ENCODE measurements around the gene GPR152. TPM values are rescaled to one million over a fixed set of nuclear protein-coding genes. Genes with fewer than 3 reads are reported as not detected.

Gene GPR152
- not detected for total RNA-seq

DNA sequence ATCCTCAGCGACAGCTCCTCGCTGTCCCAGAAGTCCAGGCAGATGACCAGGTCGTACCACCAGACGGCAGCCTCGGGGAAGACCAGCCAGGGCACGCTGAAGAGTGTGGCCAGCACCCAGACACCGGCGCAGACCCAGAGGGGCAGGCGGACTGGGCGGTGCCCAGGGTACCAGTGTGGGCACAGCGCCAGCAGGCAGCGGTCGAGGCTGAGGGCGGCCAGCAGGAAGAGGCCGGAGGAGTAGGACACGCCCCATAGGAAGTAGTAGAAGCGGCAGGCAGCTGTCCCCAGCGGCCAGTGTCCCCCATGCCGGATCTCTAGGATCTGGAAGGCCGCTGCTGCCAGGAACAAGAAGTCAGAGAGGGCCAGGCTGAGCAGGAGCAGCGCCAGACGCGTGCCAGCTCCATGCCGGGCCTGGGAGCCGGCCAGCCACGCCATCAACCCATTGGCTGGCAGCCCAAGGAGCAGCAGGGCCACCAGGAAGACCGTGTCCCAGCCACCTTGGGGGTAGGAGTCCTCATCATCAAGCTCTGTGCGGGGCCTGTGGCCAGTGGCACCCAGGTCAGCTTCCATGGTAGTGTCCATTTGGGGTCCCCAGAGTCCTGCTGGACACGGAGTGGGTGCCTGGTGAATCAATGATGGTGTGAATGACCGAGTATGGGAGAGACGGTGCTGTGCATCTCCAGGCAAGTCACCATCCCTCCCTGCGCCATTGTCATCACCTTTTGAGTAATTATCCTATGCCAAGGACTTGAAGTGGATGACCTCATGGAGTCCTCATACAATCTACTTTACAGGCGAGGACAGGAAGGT, at the start of gene GPR152:
Gene GPR152, minus strand, starts transcription at position 589 of the 812 bp plus-strand sequence. Its CDS starts 5 bp downstream, at position 584.
- Histone ChIP-seq H3K9me3 (no peaks in the 10 kb centered on the region), H3K27ac (no peak within 1 kb of the TSS), H3K4me3 (no peak within 1 kb of the TSS), H3K4me1 (ENCODE audit: control insufficient read depth in 1 of 2, low read depth in 2 of 2) (no peaks in the 10 kb centered on the region), H3K27me3 (replicated peaks; ENCODE audit: insufficient read depth) (no peaks in the 10 kb centered on the region), H3K36me3 (no peaks in the 10 kb centered on the region)
- no peak for ATAC-seq (ENCODE audit: insufficient number of reproducible peaks, low FRiP score, low read depth)
- no peak for DNase-seq (ENCODE audit: low spot score)
- no peak for TF ChIP-seq CTCF (IDR thresholded peaks at IDR 0.05)

- Histone ChIP-seq H3K4me1 (ENCODE audit: control insufficient read depth in 1 of 2, low read depth in 2 of 2) (peaks cover 15 to 36% of the 10 kb centered on the region in 2 donors), H3K36me3 (peaks cover 6% of the 10 kb centered on the region), H3K27me3 (replicated peaks; ENCODE audit: insufficient read depth) (no peaks in the 10 kb centered on the region), H3K27ac (no peak overlapping the region), H3K9me3 (no peaks in the 10 kb centered on the region), H3K4me3 (no peak overlapping the region)
- ATAC-seq (ENCODE audit: insufficient number of reproducible peaks, low FRiP score, low read depth) (no peak), DNase-seq (ENCODE audit: low spot score) (no peak)
- TF ChIP-seq CTCF (IDR thresholded peaks at IDR 0.05), result no peak
These were observed 49.3 kb upstream of the GPR152 start for GRCh38 chr11:67501854-67502253.

GRCh38 chr11:67500831-67501715, 48.5 kb upstream of the GPR152 start:
- no peak overlapping the region for H3K4me3 ChIP-seq
- H3K36me3 ChIP-seq, result peaks cover 7% of the 10 kb centered on the region
- H3K27me3 ChIP-seq (replicated peaks; ENCODE audit: insufficient read depth), result no peaks in the 10 kb centered on the region
- H3K4me1 ChIP-seq (ENCODE audit: control insufficient read depth in 1 of 2, low read depth in 2 of 2), result peaks cover 9 to 29% of the 10 kb centered on the region in 2 donors
- no peak overlapping the region for H3K27ac ChIP-seq
- DNase-seq (ENCODE audit: low spot score) (no peak), ATAC-seq (ENCODE audit: insufficient number of reproducible peaks, low FRiP score, low read depth) (no peak)
- H3K9me3 ChIP-seq, result no peaks in the 10 kb centered on the region
- no peak for TF ChIP-seq CTCF (IDR thresholded peaks at IDR 0.05)

DNA sequence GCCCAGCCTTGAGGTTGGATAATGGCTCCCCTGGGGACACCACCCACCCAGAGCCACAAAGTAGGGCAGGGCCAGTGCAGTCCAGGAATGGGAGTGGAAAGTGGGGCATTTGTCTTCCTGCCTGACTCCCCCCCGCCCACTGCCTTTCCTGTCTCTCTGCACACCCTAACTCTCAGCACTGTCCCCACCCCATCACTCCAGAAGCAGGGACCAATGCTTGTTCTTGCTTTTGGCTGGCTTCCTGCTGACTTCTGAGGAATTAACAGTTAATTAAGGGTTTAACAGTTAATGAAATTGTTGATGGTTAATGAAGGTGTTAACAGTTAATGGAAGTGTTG, 47.9 kb upstream of the GPR152 start:
- H3K27me3 ChIP-seq (replicated peaks; ENCODE audit: insufficient read depth), result no peaks in the 10 kb centered on the region
- no peaks in the 10 kb centered on the region for H3K9me3 ChIP-seq
- H3K4me1 ChIP-seq (ENCODE audit: control insufficient read depth in 1 of 2, low read depth in 2 of 2), result peaks cover 7 to 22% of the 10 kb centered on the region in 2 donors
- H3K4me3 ChIP-seq, result no peak overlapping the region
- TF ChIP-seq CTCF (IDR thresholded peaks at IDR 0.05), result no peak
- peaks cover 13% of the 10 kb centered on the region for H3K36me3 ChIP-seq
- DNase-seq (ENCODE audit: low spot score) (no peak), ATAC-seq (ENCODE audit: insufficient number of reproducible peaks, low FRiP score, low read depth) (no peak)
- H3K27ac ChIP-seq, result no peak overlapping the region

GRCh38 chr11:67499808-67500483, 47.4 kb upstream of the GPR152 start:
- ATAC-seq (ENCODE audit: insufficient number of reproducible peaks, low FRiP score, low read depth) (no peak), DNase-seq (ENCODE audit: low spot score) (no peak)
- Histone ChIP-seq H3K4me1 (ENCODE audit: control insufficient read depth in 1 of 2, low read depth in 2 of 2) (peaks cover 5 to 17% of the 10 kb centered on the region in 2 donors), H3K27ac (no peak overlapping the region), H3K9me3 (no peaks in the 10 kb centered on the region), H3K4me3 (no peak overlapping the region), H3K27me3 (replicated peaks; ENCODE audit: insufficient read depth) (no peaks in the 10 kb centered on the region), H3K36me3 (peaks cover 15% of the 10 kb centered on the region)
- no peak for TF ChIP-seq CTCF (IDR thresholded peaks at IDR 0.05)

All from thoracic aorta (tissue), 2 donors.